Panc1 (cell line): Measurements from ENCODE around the gene PTPRO. TPM values are rescaled to one million over a fixed set of nuclear protein-coding genes. Genes with fewer than 3 reads are reported as not detected.

ENCODE experiments used
- ATAC-seq: fragments of 200-7000 bp; cut with Tn5 transposase; 2 replicates; pipeline ENCODE4 v1.9.1; 2020; ENCODE audit warnings: mild to moderate bottlenecking, moderate library complexity
- BruUV-seq: library from RNA; stranded (reverse); fragments of 400-500 nt; replicated peaks from 2 replicates; lab custom pipeline; 2021; lab: Mats Ljungman, UMichigan
- CTCF ChIA-PET: fragments of 300-600 bp; sonication (Branson Sonifier 250); formaldehyde crosslinking; loops from one replicate; lab custom pipeline; 2022; ENCODE audit warnings: antibody characterized with exemption; lab: Charles Lee
- POLR2A ChIA-PET: fragments of 300-600 bp; sonication (Branson Sonifier 250); formaldehyde crosslinking; loops from one replicate; lab custom pipeline; 2022; ENCODE audit warnings: antibody characterized with exemption; lab: Charles Lee
- DNase-seq: peaks from one replicate; pipeline ENCODE4 v3.0.0-alpha.2; 2010; ENCODE audit warnings: low read depth, low spot score
- H3K27ac ChIP-seq: 2 replicates; pipeline ENCODE4 v1.5.1; 2011; ENCODE audit warnings: mild to moderate bottlenecking, low read length, inconsistent platforms
- H3K27me3 ChIP-seq: fragments of 200-500 bp; sonication (Bioruptor generic); 2 replicates; pipeline ENCODE4 v1.6.0; 2014; ENCODE audit warnings: low read length, inconsistent platforms; ENCODE audit not compliant: control insufficient read depth, insufficient read depth
- H3K36me3 ChIP-seq: fragments of 200-500 bp; sonication (Bioruptor generic); 2 replicates; pipeline ENCODE4 v1.5.1; 2014; ENCODE audit warnings: inconsistent platforms, mild to moderate bottlenecking, low read length, moderate library complexity; ENCODE audit not compliant: control insufficient read depth, insufficient read depth
- H3K4me1 ChIP-seq: 2 replicates; pipeline ENCODE4 v1.5.1; 2011; ENCODE audit warnings: inconsistent platforms, mild to moderate bottlenecking, low read length, moderate library complexity; ENCODE audit not compliant: control insufficient read depth, insufficient read depth
- H3K4me3 ChIP-seq, 2 experiments: 2 replicates each; pipeline ENCODE4 v1.5.1; 2011 to 2012; ENCODE audit warnings: low read depth in 2 of 2, low read length in 2 of 2, mild to moderate bottlenecking in 2 of 2, inconsistent platforms in 1 of 2, moderate library complexity in 1 of 2
- H3K9me3 ChIP-seq: fragments of 200-500 bp; sonication (Bioruptor generic); 2 replicates; pipeline ENCODE4 v1.5.1; 2014; ENCODE audit warnings: low read depth, mild to moderate bottlenecking, inconsistent platforms, low read length, moderate library complexity; ENCODE audit not compliant: control insufficient read depth, insufficient read depth
- POLR2AphosphoS5 ChIP-seq: IDR thresholded peaks from 2 replicates; pipeline ENCODE4 v1.6.1; 2012; ENCODE audit warnings: mild to moderate bottlenecking, low read depth, low read length, moderate library complexity
- SIN3A ChIP-seq: IDR thresholded peaks from 2 replicates; pipeline ENCODE4 v1.6.1; 2012; ENCODE audit warnings: low read depth, mild to moderate bottlenecking, low read length, moderate library complexity, borderline replicate concordance; ENCODE audit not compliant: insufficient read depth
- TCF7L2 ChIP-seq: IDR thresholded peaks from 2 replicates; pipeline ENCODE4 v1.6.1; 2011; ENCODE audit warnings: mild to moderate bottlenecking, low read depth, low read length, inconsistent platforms
- in situ Hi-C: cut with HindIII; loops from 2 replicates; pipeline ENCODE4 v1.10.0; 2016; ENCODE audit warnings: low sequenced_read_pairs, low pct_unique_long_range_greater_than_20kb
- intact Hi-C: fragments of 100-400 bp; cut with micrococcal nuclease; formaldehyde crosslinking; loops from one replicate; pipeline ENCODE4 v1.10.0; 2022; ENCODE audit not compliant: unreplicated experiment
- total RNA-seq: library from RNA; stranded (reverse); gene quantifications from one replicate; pipeline ENCODE4 v1.2.1, GENCODE V29; 2021; ENCODE audit not compliant: unreplicated experiment
- TF ChIP-seq, protein P1 (sequence below): fragments of 450-650 bp; IDR thresholded peaks from 2 replicates; pipeline ENCODE4 v1.5.1; 2017; ENCODE audit warnings: mild to moderate bottlenecking
- TF ChIP-seq, protein P2 (sequence below), 2 experiments: IDR thresholded peaks; 2 replicates each; pipeline ENCODE4 v1.6.1; 2011 to 2012; ENCODE audit warnings: low read depth in 2 of 2, control low read depth in 1 of 2, low read length in 1 of 2, mild to moderate bottlenecking in 1 of 2, moderate library complexity in 1 of 2; ENCODE audit not compliant: insufficient read depth in 1 of 2

PTPRO gene
- total RNA-seq, 1 experiment from 2014 or later = not detected

DNA sequence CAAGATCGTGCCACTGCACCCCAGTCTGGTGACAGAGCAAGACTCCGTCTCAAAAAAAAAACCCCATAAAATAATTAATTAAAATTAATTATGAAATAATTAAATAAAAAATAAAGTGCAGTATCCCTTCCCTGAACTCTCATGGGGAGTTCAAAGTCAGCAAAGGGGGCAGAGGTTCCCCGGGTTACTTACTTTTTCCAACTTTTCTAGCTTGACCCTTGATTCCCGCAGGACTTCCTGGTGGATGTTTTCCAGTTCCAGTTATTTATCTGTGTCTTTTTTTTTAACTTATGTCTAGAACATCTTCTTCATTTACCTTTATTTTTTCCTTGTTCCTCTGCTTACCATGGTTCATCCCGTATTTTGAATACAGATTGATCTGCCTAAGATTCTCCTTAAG is 269.5 kb downstream of the PTPRO start:
- no peak for ATAC-seq

DNA sequence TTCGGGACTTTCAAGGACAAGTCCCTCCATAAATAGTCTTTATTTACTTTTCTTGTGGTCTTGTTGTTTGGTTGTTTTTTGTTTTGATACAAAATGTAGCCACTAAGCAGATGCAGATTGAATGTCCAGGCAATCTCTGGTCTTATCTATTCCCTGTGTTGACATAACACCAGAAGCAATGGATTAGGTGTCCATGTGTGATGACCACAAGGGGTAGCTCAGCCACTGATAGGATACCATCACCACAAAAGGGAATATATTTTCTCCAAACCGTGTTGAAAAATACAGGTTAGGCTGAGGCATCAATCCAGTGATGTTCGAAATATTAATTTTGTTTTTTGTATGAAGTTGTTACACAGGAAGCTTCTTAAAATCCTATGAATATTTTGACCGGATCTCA is 270.6 kb downstream of the PTPRO start:
- no peak for DNase-seq
- Histone ChIP-seq H3K4me1 (no peaks in the 10 kb centered on the region), H3K9me3 (no peaks in the 10 kb centered on the region), H3K27me3 (no peaks in the 10 kb centered on the region), H3K36me3 (no peaks in the 10 kb centered on the region), H3K4me3 (no peak overlapping the region), H3K27ac (no peak overlapping the region)
- no peak for ATAC-seq
- TF ChIP-seq, protein P1, sequence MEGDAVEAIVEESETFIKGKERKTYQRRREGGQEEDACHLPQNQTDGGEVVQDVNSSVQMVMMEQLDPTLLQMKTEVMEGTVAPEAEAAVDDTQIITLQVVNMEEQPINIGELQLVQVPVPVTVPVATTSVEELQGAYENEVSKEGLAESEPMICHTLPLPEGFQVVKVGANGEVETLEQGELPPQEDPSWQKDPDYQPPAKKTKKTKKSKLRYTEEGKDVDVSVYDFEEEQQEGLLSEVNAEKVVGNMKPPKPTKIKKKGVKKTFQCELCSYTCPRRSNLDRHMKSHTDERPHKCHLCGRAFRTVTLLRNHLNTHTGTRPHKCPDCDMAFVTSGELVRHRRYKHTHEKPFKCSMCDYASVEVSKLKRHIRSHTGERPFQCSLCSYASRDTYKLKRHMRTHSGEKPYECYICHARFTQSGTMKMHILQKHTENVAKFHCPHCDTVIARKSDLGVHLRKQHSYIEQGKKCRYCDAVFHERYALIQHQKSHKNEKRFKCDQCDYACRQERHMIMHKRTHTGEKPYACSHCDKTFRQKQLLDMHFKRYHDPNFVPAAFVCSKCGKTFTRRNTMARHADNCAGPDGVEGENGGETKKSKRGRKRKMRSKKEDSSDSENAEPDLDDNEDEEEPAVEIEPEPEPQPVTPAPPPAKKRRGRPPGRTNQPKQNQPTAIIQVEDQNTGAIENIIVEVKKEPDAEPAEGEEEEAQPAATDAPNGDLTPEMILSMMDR = peak; percentile 7; the same call in 1 of the 2 replicates
- no peak for TF ChIP-seq TCF7L2
- intact Hi-C loops = no loop called here
- ChIA-PET POLR2A (no interaction called here), CTCF (no interaction called here)
- in situ Hi-C loops = no loop called here
- no TSS peak for BruUV-seq

More for the DNA sequence above, 269.5 kb downstream of the PTPRO start:
- no TSS peak for BruUV-seq
- Histone ChIP-seq H3K4me1 (no peaks in the 10 kb centered on the region), H3K4me3 (no peak overlapping the region), H3K27ac (no peak overlapping the region), H3K27me3 (no peaks in the 10 kb centered on the region), H3K36me3 (no peaks in the 10 kb centered on the region), H3K9me3 (no peaks in the 10 kb centered on the region)
- CTCF ChIA-PET = no interaction called here
- no peak for DNase-seq
- in situ Hi-C loops (no loop called here), intact Hi-C loops (no loop called here)
- POLR2A ChIA-PET = no interaction called here
- TF ChIP-seq, protein P1 = no peak

DNA sequence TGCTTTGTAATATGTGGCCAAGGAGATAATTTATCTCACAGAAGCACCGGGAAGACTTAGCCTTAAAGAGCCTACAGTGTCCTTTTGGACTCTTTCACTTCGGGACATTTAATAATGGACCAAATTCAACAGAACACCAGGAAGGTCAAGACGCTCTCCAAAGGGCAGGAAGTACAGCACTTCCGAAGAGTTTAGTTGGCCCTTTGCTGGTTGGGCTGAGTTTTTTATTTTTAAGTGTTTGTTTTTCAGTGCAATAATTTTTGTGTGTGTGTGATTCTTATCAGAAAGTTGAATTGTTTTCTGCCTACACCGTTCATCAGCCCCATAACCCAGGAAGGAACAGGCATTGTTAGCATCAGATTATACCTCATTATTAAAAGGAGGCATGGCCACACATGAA is 273.9 kb downstream of the PTPRO start:
- no peaks in the 10 kb centered on the region for H3K27me3 ChIP-seq
- no TSS peak for BruUV-seq
- H3K36me3 ChIP-seq = no peaks in the 10 kb centered on the region
- CTCF ChIA-PET = no interaction called here
- no peak for ATAC-seq
- H3K4me3 ChIP-seq = no peak overlapping the region
- DNase-seq = no peak
- H3K4me1 ChIP-seq = no peaks in the 10 kb centered on the region
- no peaks in the 10 kb centered on the region for H3K9me3 ChIP-seq
- POLR2A ChIA-PET = no interaction called here
- in situ Hi-C loops = no loop called here
- TF ChIP-seq, protein P1 = no peak
- TF ChIP-seq, protein P2, sequence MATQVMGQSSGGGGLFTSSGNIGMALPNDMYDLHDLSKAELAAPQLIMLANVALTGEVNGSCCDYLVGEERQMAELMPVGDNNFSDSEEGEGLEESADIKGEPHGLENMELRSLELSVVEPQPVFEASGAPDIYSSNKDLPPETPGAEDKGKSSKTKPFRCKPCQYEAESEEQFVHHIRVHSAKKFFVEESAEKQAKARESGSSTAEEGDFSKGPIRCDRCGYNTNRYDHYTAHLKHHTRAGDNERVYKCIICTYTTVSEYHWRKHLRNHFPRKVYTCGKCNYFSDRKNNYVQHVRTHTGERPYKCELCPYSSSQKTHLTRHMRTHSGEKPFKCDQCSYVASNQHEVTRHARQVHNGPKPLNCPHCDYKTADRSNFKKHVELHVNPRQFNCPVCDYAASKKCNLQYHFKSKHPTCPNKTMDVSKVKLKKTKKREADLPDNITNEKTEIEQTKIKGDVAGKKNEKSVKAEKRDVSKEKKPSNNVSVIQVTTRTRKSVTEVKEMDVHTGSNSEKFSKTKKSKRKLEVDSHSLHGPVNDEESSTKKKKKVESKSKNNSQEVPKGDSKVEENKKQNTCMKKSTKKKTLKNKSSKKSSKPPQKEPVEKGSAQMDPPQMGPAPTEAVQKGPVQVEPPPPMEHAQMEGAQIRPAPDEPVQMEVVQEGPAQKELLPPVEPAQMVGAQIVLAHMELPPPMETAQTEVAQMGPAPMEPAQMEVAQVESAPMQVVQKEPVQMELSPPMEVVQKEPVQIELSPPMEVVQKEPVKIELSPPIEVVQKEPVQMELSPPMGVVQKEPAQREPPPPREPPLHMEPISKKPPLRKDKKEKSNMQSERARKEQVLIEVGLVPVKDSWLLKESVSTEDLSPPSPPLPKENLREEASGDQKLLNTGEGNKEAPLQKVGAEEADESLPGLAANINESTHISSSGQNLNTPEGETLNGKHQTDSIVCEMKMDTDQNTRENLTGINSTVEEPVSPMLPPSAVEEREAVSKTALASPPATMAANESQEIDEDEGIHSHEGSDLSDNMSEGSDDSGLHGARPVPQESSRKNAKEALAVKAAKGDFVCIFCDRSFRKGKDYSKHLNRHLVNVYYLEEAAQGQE (IDR thresholded peaks at IDR 0.05; ENCODE audit: insufficient read depth in 1 of 2, low read depth in 2 of 2, low read length in 1 of 2) = no peak
- TF ChIP-seq SIN3A (no peak), TCF7L2 (no peak), POLR2AphosphoS5 (no peak)
- intact Hi-C loops = no loop called here
- H3K27ac ChIP-seq = no peak overlapping the region
